Left renal cortex interstitium (tissue), 4 donors: ENCODE results near the gene PKN1. TPM values are rescaled to one million over a fixed set of nuclear protein-coding genes. Genes with fewer than 3 reads are reported as not detected.
"Not testable (repeated sequence)": the region's sequence is repeated elsewhere in the genome, so short reads cannot be mapped to it uniquely, and the experiment has no call there.

Experiments
- DNase-seq, 4 donors: peaks; one replicate each; pipeline ENCODE4 v3.0.0-alpha.2; 2013; ENCODE audit warnings: low read depth in 4 of 4, low spot score in 2 of 4, missing footprints in 1 of 4
- polyA plus RNA-seq, 4 donors: library from polyadenylated mRNA; unstranded; fragments of 120-200 nt; gene quantifications; one replicate each; pipeline ENCODE4 v1.2.1, GENCODE V29; 2013; ENCODE audit not compliant: insufficient read length in 4 of 4

Gene PKN1
- 100 to 1,000 TPM in 2 of 4 donors, 10 to 100 TPM in 2; 87.7 to 129 (median 97.5) TPM for polyA plus RNA-seq

- no peak for DNase-seq
Observed at GRCh38 chr19:14432791-14433553, at the start of gene PKN1. PKN1 (plus strand) TSS chr19:14433306; CDS start chr19:14433522, 216 bp downstream.

GRCh38 chr19:14383661-14384555 is 49.2 kb upstream of the PKN1 start:
- no peak for DNase-seq

- no peak for DNase-seq
Observed at GRCh38 chr19:14385492-14385891, 47.6 kb upstream of the PKN1 start.

- no peak for DNase-seq
Observed at GRCh38 chr19:14390548-14390947, 42.6 kb upstream of the PKN1 start.

- no peak for DNase-seq
Observed at GRCh38 chr19:14391156-14391821, 41.8 kb upstream of the PKN1 start.

GRCh38 chr19:14393329-14393728 is 39.8 kb upstream of the PKN1 start:
- no peak for DNase-seq

GRCh38 chr19:14394167-14394566 is 38.9 kb upstream of the PKN1 start:
- DNase-seq: no peak

GRCh38 chr19:14395262-14395661 is 37.8 kb upstream of the PKN1 start:
- DNase-seq: no peak

- no peak for DNase-seq
Observed at GRCh38 chr19:14395710-14396336, 37.3 kb upstream of the PKN1 start.

GRCh38 chr19:14396730-14397129 is 36.4 kb upstream of the PKN1 start:
- not testable (repeated sequence) for DNase-seq

GRCh38 chr19:14397168-14397567 is 35.9 kb upstream of the PKN1 start:
- DNase-seq: not testable (repeated sequence)

- DNase-seq: no peak
Observed at GRCh38 chr19:14400951-14401431, 32.1 kb upstream of the PKN1 start.

- no peak for DNase-seq
Observed at GRCh38 chr19:14401468-14402195, 31.5 kb upstream of the PKN1 start.

GRCh38 chr19:14402332-14403144 is 30.6 kb upstream of the PKN1 start:
- DNase-seq: no peak

- not testable (repeated sequence) for DNase-seq
Observed at GRCh38 chr19:14403145-14403930, 29.8 kb upstream of the PKN1 start.

- no peak for DNase-seq
Observed at GRCh38 chr19:14404312-14404711, 28.8 kb upstream of the PKN1 start.

GRCh38 chr19:14405380-14405757 is 27.7 kb upstream of the PKN1 start:
- no peak for DNase-seq
